GM21528 (cell line): Measurements from ENCODE around the gene MIGA1.
"Not testable (repeated sequence)": the region's sequence is repeated elsewhere in the genome, so short reads cannot be mapped to it uniquely, and the experiment has no call there.

Experiments used
- ATAC-seq: cut with Tn5 transposase; IDR thresholded peaks from one replicate; pipeline ENCODE4 v1.9.1; 2021; ENCODE audit warnings: mild to moderate bottlenecking, moderate library complexity; ENCODE audit not compliant: unreplicated experiment, low FRiP score

Gene MIGA1

GRCh38 chr1:77900687-77901293 is 121.3 kb downstream of the MIGA1 start:
- ATAC-seq = no peak

GRCh38 chr1:77905603-77906002 is 126.2 kb downstream of the MIGA1 start:
- no peak for ATAC-seq

- no peak for ATAC-seq
Measured at GRCh38 chr1:77906019-77906545, 126.6 kb downstream of the MIGA1 start.

- no peak for ATAC-seq
Measured at GRCh38 chr1:77906624-77907023, 127.2 kb downstream of the MIGA1 start.

GRCh38 chr1:77910116-77910515 is 130.7 kb downstream of the MIGA1 start:
- ATAC-seq = no peak

- not testable (repeated sequence) for ATAC-seq
Measured at GRCh38 chr1:77918918-77919317, 139.5 kb downstream of the MIGA1 start.

- ATAC-seq = no peak
Measured at GRCh38 chr1:77925518-77925917, 146.1 kb downstream of the MIGA1 start.

- no peak for ATAC-seq
Measured at GRCh38 chr1:77925956-77926355, 146.5 kb downstream of the MIGA1 start.

- no peak for ATAC-seq
Measured at GRCh38 chr1:77926561-77927357, 147.3 kb downstream of the MIGA1 start.

- no peak for ATAC-seq
Measured at GRCh38 chr1:77927414-77927813, 148.0 kb downstream of the MIGA1 start.
